HG02623 (cell line): ENCODE data around the gene CD163L1.

Experiments used
- ATAC-seq: cut with Tn5 transposase; IDR thresholded peaks from one replicate; pipeline ENCODE4 v1.9.1; 2021; ENCODE audit warnings: moderate library complexity; ENCODE audit not compliant: unreplicated experiment

Gene CD163L1

GRCh38 chr12:7411343-7411742, 32.6 kb downstream of the CD163L1 start:
- no peak for ATAC-seq

DNA sequence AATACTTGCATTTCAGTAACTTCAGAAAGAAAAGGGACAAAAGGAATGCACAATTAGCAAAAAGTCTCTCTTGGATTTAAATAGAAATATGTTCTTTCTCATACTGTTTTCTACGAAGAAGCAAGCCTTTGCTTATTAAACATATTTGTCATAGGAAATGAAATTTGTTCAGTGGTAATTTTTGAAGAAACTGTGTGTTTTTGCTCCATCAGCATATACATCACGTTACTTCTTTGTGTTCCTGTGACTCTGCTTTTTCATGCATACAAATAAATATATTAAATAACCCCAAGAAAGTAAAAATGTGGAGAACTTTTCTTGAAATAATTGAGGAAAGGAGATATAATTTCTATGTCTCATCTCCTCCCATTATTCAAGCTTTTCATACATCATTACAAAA, 39.7 kb downstream of the CD163L1 start:
- ATAC-seq: no peak

DNA sequence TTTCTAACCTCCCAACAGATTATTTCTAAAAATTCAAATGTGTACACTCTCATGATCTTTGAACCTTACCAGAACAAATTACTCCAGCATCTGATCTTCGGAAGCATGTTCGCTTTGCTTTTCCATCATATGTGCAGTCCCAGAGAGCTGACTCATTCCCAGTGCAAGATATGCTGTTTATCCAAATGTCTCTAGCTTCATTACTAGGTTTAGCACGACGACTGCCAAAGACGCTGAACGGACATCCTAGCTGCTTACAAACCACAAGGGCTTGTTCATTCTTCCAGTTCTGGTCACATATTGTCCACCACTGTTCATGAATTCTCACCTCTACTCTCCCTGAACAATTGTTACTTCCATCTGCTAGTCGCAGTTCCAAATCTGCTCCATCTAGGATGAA, 40.5 kb downstream of the CD163L1 start:
- no peak for ATAC-seq

GRCh38 chr12:7399089-7399488, 44.9 kb downstream of the CD163L1 start:
- ATAC-seq: no peak

DNA sequence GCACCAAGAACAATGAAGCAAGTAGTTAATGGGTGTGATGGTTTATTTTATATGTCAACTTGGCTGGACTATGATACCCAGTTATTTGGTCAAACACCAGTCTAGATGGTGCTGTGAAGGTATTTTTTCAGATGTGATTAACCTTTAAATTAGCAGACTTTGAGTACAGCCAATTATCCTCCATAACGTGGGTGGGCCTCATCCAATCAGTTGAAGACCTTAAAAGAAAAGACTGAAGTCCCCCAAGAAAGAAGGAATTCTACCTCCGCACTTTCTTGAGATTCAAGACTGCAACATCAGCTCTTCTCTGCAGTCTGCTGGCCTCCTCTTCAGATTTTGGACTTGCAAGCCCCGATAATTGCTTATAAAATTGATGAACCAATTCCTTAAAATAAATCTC, 47.5 kb downstream of the CD163L1 start:
- ATAC-seq: no peak

- no peak for ATAC-seq
Observed at GRCh38 chr12:7395950-7396349, 48.0 kb downstream of the CD163L1 start.

- no peak for ATAC-seq
Observed at GRCh38 chr12:7387289-7387688, 56.7 kb downstream of the CD163L1 start.

- ATAC-seq: no peak
Observed at GRCh38 chr12:7383157-7383556, 60.8 kb downstream of the CD163L1 start.

GRCh38 chr12:7376196-7376595, 67.8 kb downstream of the CD163L1 start:
- ATAC-seq: no peak

- no peak for ATAC-seq
Observed at GRCh38 chr12:7375145-7375543, 68.8 kb downstream of the CD163L1 start.

DNA sequence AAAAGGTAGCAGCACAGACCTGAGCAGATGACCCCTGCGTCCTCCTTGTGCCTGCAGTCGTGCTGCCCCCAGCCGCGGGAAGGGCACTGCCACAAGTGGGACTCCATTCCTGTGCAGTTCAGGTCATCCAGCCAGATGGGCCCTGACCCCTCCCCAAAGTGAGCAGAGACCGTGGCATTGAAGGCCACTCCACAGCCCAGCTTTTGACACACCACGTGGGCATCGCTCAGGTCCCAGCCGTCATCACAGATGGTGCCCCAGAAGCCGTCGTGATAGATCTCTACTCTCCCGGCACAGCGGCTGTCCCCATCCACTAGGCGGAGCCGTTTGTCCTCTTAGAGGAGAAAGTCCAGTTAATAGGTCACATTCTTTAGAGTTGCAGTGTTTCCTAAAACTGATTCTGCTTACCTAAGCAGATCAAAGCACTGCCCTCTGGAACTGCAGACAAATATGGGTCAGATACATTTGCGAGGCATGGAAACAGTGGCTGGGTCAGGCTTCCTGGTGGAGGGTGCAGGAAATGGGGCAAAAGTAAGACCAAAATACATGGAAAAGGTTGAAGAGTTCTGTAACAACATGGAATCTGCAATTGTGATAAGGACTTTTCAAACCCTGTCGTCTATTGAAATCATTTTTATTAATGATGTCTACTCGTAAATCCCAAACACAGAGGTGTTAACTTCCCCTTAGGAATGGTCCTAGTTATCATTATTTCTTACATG, 69.4 kb downstream of the CD163L1 start:
- no peak for ATAC-seq

DNA sequence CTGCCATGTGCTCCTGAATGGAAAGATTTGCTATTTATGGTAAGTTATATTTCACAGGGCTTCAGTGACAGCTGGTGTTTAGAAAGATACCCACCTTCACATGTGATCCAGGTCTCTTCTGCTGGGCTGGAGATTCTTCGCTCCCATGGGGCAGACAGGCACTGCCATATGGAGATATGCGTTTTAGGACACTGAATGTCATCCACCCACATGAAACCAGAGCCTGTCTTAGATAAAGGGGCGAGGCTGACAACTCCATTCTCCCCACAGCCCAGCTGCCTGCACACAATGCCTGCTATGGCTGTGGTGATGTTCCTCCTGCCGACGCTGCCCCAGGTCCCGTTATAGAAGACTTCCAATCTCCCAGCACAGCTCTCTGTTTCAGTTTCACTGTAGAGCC, 70.7 kb downstream of the CD163L1 start:
- ATAC-seq: no peak

DNA sequence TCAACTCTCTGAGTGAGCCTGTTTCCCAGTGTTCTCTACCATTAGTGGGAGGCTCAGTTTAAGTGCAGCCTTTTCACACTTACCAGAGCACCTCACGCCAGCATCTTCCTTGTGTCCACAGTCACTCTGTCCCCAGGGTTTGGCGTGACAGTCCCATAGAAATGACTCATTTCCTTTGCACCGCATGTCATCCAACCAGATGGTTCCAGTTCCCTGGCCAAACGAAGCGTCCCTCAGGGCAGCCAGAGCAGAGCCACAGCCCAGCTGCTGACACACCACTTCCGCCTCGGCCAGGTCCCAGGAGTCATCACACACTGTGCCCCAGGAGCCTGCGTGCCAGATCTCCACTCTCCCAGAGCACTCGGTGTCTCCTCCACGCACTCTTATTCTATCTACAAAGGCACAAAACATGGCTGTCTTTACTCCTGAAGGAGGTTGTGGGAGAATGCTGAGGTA, 74.7 kb downstream of the CD163L1 start:
- ATAC-seq: peak; percentile 74

GRCh38 chr12:7362734-7363133, 81.2 kb downstream of the CD163L1 start:
- no peak for ATAC-seq

DNA sequence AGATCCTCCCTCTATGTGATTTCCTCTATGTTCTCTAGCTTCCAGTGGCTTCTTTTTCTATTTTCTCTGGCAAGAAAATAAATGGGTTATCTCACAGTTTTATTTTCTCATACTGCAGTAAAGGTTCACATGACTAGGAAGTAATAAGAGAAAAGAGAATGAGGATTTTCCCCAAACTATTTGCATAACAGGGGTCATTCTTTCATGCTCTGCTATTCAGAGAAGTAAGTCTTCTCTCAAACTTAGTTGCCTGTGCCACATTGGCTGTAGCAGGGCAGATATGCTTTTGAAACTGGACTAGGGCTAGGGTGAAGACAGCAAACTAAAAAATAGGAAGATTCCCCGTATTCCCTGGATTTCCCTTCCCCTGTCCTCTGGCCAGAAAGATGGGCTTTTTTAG, 82.7 kb downstream of the CD163L1 start:
- ATAC-seq: no peak

GRCh38 chr12:7354529-7354928, 89.4 kb downstream of the CD163L1 start:
- ATAC-seq: no peak

GRCh38 chr12:7352661-7353060, 91.3 kb downstream of the CD163L1 start:
- no peak for ATAC-seq

DNA sequence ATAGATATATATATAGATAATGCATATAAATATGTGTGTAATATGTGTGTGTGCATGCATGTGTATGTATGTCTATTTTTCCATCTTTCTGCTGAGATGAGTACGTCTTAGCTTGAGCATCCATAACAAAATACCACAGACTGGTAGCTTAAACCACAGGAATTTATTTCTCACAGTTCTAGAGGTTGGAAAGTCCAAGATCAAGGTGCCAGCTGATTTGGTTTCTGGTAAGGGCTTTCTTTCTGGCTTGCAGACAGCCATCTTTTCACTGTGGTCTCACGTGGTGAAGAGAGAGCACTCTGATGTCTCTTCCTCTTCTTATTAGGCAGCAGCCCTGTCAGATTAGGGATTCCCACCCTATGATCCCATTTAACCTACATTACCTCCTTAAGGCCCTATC, 92.8 kb downstream of the CD163L1 start:
- ATAC-seq: no peak

DNA sequence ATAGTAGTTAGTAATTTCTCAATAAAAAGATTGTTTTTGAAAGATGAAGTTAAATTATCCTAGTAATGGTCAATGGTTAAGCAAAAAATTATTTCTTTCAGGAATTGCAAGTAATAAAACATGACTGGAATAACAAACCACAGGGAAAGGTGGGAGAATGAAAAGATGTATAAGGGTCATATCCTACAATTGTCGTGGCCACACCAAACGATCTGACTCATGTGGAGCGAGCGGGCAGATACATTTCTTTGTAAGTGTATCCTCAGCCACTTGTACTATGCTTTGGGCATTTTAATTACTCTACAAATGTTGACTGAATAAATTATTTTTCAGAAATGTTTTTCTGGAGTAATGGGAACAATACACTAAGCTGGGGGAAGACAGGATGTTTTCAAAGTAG, 94.5 kb downstream of the CD163L1 start:
- ATAC-seq: no peak

DNA sequence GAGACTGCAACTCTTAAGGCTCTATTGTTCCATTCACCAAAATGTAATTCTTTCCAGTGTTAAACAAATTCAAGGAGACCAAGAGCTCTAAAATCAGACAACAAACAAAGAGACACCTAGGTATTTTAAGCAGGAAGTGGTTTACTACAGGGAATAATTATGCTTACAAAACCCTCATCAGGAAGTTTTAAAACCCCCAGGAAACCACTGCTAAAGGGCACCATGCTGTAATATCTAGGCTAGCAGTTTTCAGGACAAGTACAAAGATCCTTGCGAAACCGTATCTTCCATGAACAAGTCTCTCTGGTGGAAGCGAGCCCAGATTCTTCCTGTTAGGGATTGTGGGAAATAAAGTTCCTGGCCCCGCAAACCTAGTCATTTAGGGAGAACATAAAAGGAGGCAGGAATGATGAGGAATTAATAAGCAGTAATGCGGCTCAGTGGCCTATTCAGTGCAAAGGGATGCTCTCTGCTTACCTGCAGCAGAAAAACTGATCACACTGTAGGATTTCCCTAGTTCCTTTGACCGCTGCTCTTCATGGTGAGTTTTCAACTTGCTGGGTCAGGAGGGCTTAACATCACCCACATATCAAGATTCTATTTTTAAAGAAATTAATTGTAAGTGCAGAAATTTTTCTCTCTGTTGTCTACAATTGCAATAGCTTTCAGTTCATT, 97.3 kb downstream of the CD163L1 start:
- ATAC-seq: no peak

DNA sequence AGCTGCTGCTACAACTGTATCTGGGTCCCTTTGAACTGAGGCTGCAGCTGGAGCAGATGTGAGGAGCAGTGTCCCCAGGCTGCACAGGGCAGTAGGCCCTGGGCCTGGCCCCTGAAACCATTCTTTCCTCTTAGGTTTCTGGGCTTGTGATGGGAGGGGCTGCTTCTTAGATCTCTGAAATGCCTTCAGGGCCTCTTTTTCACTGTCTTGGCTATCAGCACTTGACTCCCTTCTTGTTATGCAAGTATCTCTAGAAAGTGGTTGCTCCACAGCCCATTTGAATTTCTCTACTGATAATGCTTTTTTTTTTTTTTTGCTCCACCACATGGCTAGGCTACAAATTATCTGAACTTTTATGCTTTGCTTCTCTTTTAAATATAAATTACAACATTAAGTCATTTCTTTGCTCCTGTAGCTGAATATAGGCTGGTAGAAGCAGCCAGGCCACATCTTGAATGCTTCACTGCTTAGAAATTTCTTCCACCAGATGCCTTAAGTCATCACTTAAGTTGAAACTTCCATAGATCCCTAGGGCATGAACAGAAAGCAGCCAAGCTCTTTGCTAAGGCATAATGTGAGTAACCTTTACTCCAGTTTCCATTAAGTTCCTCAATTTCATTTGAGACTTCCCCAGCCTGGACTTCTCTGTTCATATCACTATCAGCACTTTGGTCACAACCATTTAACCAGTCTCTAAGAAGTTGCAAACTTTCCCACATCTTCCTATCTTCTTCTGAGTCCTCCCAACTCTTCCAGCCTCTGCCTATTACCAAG, 98.9 kb downstream of the CD163L1 start:
- no peak for ATAC-seq

GRCh38 chr12:7339675-7340074, 104.3 kb downstream of the CD163L1 start:
- no peak for ATAC-seq
